ENCODE results near the gene CWC15. TPM values are rescaled to one million over a fixed set of nuclear protein-coding genes. Genes with fewer than 3 reads are reported as not detected.

Gene CWC15
- polyA plus RNA-seq, 1 donor (not counting 4 experiments of a cell fraction or from before 2014, with no cell fraction given): 56.3 TPM

DNA sequence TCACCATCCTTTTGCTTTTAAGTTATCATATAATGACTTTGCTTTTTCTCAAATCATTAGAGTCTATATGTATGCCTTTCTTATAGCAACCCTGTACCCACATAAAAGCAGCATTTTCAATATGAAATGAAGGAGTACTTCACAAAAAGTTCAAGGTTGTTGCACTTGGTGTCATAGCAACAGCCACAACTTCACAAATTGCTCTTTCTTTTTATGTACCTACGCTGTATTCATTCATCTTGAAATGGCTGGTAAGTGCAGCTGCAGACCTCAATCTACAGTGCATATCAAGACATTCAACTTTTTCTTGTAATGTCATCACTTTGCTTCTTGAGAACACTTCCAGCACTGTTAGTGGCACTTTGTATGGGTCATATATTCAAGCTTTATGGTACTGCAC is 18.6 kb downstream of the CWC15 start:
- Histone ChIP-seq H3K27ac (ENCODE audit: control insufficient read depth, insufficient read depth, low read length) (no peak overlapping the region), H2AFZ (ENCODE audit: control insufficient read depth, low read length) (no peak overlapping the region), H3K9ac (ENCODE audit: control insufficient read depth, extremely low read depth, insufficient read depth, low read length) (no peak overlapping the region), H3K27me3 (ENCODE audit: control insufficient read depth, extremely low read depth, insufficient read depth, low read length) (no peaks in the 10 kb centered on the region), H4K20me1 (ENCODE audit: control insufficient read depth, extremely low read depth, insufficient read depth, low read length) (no peaks in the 10 kb centered on the region), H3K79me2 (ENCODE audit: control insufficient read depth, insufficient read depth, low read length) (no peaks in the 10 kb centered on the region), H3K4me3 (ENCODE audit: control insufficient read depth in 2 of 3, extremely low read depth in 1 of 3, insufficient read depth in 2 of 3, low read depth in 1 of 3, low read length in 3 of 3) (no peak overlapping the region), H3K9me1 (ENCODE audit: control insufficient read depth, extremely low read depth, insufficient read depth, low read length) (no peaks in the 10 kb centered on the region), H3K9me3 (ENCODE audit: control insufficient read depth, low read depth, low read length) (no peaks in the 10 kb centered on the region), H3K4me2 (ENCODE audit: control insufficient read depth, extremely low read depth, insufficient read depth, low read depth, low read length) (no peak overlapping the region), H3K4me1 (ENCODE audit: control insufficient read depth, extremely low read depth, insufficient read depth, low read length) (peaks cover 11% of the 10 kb centered on the region), H3K36me3 (ENCODE audit: control insufficient read depth in 2 of 2, extremely low read depth in 1 of 2, insufficient read depth in 2 of 2, low read length in 2 of 2) (no peaks in the 10 kb centered on the region)
- TF ChIP-seq, protein P1, sequence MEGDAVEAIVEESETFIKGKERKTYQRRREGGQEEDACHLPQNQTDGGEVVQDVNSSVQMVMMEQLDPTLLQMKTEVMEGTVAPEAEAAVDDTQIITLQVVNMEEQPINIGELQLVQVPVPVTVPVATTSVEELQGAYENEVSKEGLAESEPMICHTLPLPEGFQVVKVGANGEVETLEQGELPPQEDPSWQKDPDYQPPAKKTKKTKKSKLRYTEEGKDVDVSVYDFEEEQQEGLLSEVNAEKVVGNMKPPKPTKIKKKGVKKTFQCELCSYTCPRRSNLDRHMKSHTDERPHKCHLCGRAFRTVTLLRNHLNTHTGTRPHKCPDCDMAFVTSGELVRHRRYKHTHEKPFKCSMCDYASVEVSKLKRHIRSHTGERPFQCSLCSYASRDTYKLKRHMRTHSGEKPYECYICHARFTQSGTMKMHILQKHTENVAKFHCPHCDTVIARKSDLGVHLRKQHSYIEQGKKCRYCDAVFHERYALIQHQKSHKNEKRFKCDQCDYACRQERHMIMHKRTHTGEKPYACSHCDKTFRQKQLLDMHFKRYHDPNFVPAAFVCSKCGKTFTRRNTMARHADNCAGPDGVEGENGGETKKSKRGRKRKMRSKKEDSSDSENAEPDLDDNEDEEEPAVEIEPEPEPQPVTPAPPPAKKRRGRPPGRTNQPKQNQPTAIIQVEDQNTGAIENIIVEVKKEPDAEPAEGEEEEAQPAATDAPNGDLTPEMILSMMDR (optimal IDR thresholded peaks at IDR 0.05 in 1 of 3, IDR thresholded peaks at IDR 0.05 in 1 of 3, conservative IDR thresholded peaks at IDR 0.05 in 1 of 3; ENCODE audit: extremely low read depth in 1 of 3, insufficient read depth in 2 of 3, low read length in 3 of 3): no peak
- TF ChIP-seq EZH2 (IDR thresholded peaks at IDR 0.05; ENCODE audit: low read length): no peak
- no peak for DNase-seq (ENCODE audit: low read depth, low spot score)
- dilution Hi-C loops (cut with MboI; ENCODE audit: extremely low pct_ligation_motif_present, low sequenced_read_pairs): no loop called here
- FAIRE-seq: no peak

GRCh38 chr11:94948070-94948617 is 25.2 kb downstream of the CWC15 start:
- H3K4me2 ChIP-seq (ENCODE audit: control insufficient read depth, extremely low read depth, insufficient read depth, low read depth, low read length): no peak overlapping the region
- no peaks in the 10 kb centered on the region for H3K4me1 ChIP-seq (ENCODE audit: control insufficient read depth, extremely low read depth, insufficient read depth, low read length)
- no peak overlapping the region for H3K27ac ChIP-seq (ENCODE audit: control insufficient read depth, insufficient read depth, low read length)
- H3K9ac ChIP-seq (ENCODE audit: control insufficient read depth, extremely low read depth, insufficient read depth, low read length): no peak overlapping the region
- no peaks in the 10 kb centered on the region for H3K79me2 ChIP-seq (ENCODE audit: control insufficient read depth, insufficient read depth, low read length)
- dilution Hi-C loops (cut with MboI; ENCODE audit: extremely low pct_ligation_motif_present, low sequenced_read_pairs): no loop called here
- DNase-seq (ENCODE audit: low read depth, low spot score) (no peak), FAIRE-seq (no peak)
- no peak for TF ChIP-seq EZH2 (IDR thresholded peaks at IDR 0.05; ENCODE audit: low read length)
- TF ChIP-seq, protein P1 (optimal IDR thresholded peaks at IDR 0.05 in 1 of 3, IDR thresholded peaks at IDR 0.05 in 1 of 3, conservative IDR thresholded peaks at IDR 0.05 in 1 of 3; ENCODE audit: extremely low read depth in 1 of 3, insufficient read depth in 2 of 3, low read length in 3 of 3): no peak
- H3K36me3 ChIP-seq (ENCODE audit: control insufficient read depth in 2 of 2, extremely low read depth in 1 of 2, insufficient read depth in 2 of 2, low read length in 2 of 2): no peaks in the 10 kb centered on the region
- no peaks in the 10 kb centered on the region for H3K9me1 ChIP-seq (ENCODE audit: control insufficient read depth, extremely low read depth, insufficient read depth, low read length)
- no peaks in the 10 kb centered on the region for H4K20me1 ChIP-seq (ENCODE audit: control insufficient read depth, extremely low read depth, insufficient read depth, low read length)
- no peaks in the 10 kb centered on the region for H3K9me3 ChIP-seq (ENCODE audit: control insufficient read depth, low read depth, low read length)
- no peak overlapping the region for H3K4me3 ChIP-seq (ENCODE audit: control insufficient read depth in 2 of 3, extremely low read depth in 1 of 3, insufficient read depth in 2 of 3, low read depth in 1 of 3, low read length in 3 of 3)
- no peaks in the 10 kb centered on the region for H3K27me3 ChIP-seq (ENCODE audit: control insufficient read depth, extremely low read depth, insufficient read depth, low read length)
- H2AFZ ChIP-seq (ENCODE audit: control insufficient read depth, low read length): no peak overlapping the region
